Measurements from ENCODE around the gene TLR6. TPM values are rescaled to one million over a fixed set of nuclear protein-coding genes. Genes with fewer than 3 reads are reported as not detected.

Gene TLR6
- total and polyA plus RNA-seq, 7 experiments from 2014 or later, result 1.00 to 8.8 (median 1.9) TPM; not detected in 2

- Histone ChIP-seq H3K4me1 (ENCODE audit: control insufficient read depth in 2 of 2, insufficient read depth in 2 of 2, low read length in 2 of 2) (no peaks in the 10 kb centered on the region), H3K4me3 (ENCODE audit: low read length) (no peak overlapping the region), H3K36me3 (ENCODE audit: control insufficient read depth in 2 of 3, insufficient read depth in 3 of 3, low read length in 3 of 3) (no peaks in the 10 kb centered on the region), H3K27ac (ENCODE audit: low read depth, low read length) (no peak overlapping the region), H3K27me3 (ENCODE audit: control insufficient read depth in 2 of 2, insufficient read depth in 2 of 2, low read length in 2 of 2) (no peaks in the 10 kb centered on the region), H3K9me3 (ENCODE audit: control insufficient read depth in 2 of 3, low read length in 3 of 3) (no peaks in the 10 kb centered on the region)
- no peak for ATAC-seq
- Mint-ChIP-seq H3K27ac (no peak overlapping the region), H3K36me3 (peaks cover 7 to 36% (median 11%) of the 10 kb centered on the region in 5 donors), H3K4me1 (peaks cover 0 to 24% (median 10%) of the 10 kb centered on the region in 7 donors), H3K27me3 (peaks cover 0 to 3% (median 0%) of the 10 kb centered on the region in 5 donors), H3K9me3 (peaks cover 5 to 26% (median 10%) of the 10 kb centered on the region in 11 donors), H3K4me3 (no peak overlapping the region)
- ChIA-PET CTCF (interaction anchor here (0.6 kb wide), 1 partner anchor 176 kb away, joined by 4 read pairs; no protein-coding TSS in a partner anchor), POLR2A (no interaction called here)
- intact Hi-C loops (cut with micrococcal nuclease), result loop anchor here in 1 of 2 donors (2.0 kb wide), 1 partner anchor 17 kb away; the partner anchor contains the start of gene TLR1
- DNase-seq, result no peak
These were observed 34.9 kb downstream of the TLR6 start for GRCh38 chr4:38821739-38822138.

GRCh38 chr4:38820329-38821061, 36.1 kb downstream of the TLR6 start:
- H3K4me3 ChIP-seq (ENCODE audit: low read length), result no peak overlapping the region
- Mint-ChIP-seq H3K27ac (no peak overlapping the region), H3K9me3 (peaks cover 3 to 24% (median 15%) of the 10 kb centered on the region in 11 donors), H3K4me1 (peaks cover 0 to 24% (median 10%) of the 10 kb centered on the region in 7 donors), H3K4me3 (peak overlapping the region in 2 of 10 donors; percentile 13 to 31), H3K27me3 (peaks cover 0 to 5% (median 0%) of the 10 kb centered on the region in 5 donors), H3K36me3 (peaks cover 4 to 31% (median 8%) of the 10 kb centered on the region in 5 donors)
- H3K27ac ChIP-seq (ENCODE audit: low read depth, low read length), result no peak overlapping the region
- no peaks in the 10 kb centered on the region for H3K9me3 ChIP-seq (ENCODE audit: control insufficient read depth in 2 of 3, low read length in 3 of 3)
- intact Hi-C loops (cut with micrococcal nuclease), result loop anchor here in 1 of 2 donors (2.0 kb wide), 1 partner anchor 16 kb away; the partner anchor contains the start of gene TLR1
- DNase-seq (no peak), ATAC-seq (no peak)
- H3K36me3 ChIP-seq (ENCODE audit: control insufficient read depth in 2 of 3, insufficient read depth in 3 of 3, low read length in 3 of 3), result no peaks in the 10 kb centered on the region
- CTCF ChIA-PET, result no interaction called here
- H3K27me3 ChIP-seq (ENCODE audit: control insufficient read depth in 2 of 2, insufficient read depth in 2 of 2, low read length in 2 of 2), result no peaks in the 10 kb centered on the region
- H3K4me1 ChIP-seq (ENCODE audit: control insufficient read depth in 2 of 2, insufficient read depth in 2 of 2, low read length in 2 of 2), result no peaks in the 10 kb centered on the region
- POLR2A ChIA-PET, result no interaction called here

GRCh38 chr4:38819569-38819968, 37.0 kb downstream of the TLR6 start:
- intact Hi-C loops (cut with micrococcal nuclease), result no loop called here
- Histone ChIP-seq H3K4me3 (ENCODE audit: low read length) (no peak overlapping the region), H3K9me3 (ENCODE audit: control insufficient read depth in 2 of 3, low read length in 3 of 3) (no peaks in the 10 kb centered on the region), H3K4me1 (ENCODE audit: control insufficient read depth in 2 of 2, insufficient read depth in 2 of 2, low read length in 2 of 2) (no peaks in the 10 kb centered on the region), H3K36me3 (ENCODE audit: control insufficient read depth in 2 of 3, insufficient read depth in 3 of 3, low read length in 3 of 3) (no peaks in the 10 kb centered on the region), H3K27me3 (ENCODE audit: control insufficient read depth in 2 of 2, insufficient read depth in 2 of 2, low read length in 2 of 2) (no peaks in the 10 kb centered on the region), H3K27ac (ENCODE audit: low read depth, low read length) (no peak overlapping the region)
- Mint-ChIP-seq H3K27ac (peak overlapping the region in 3 of 9 donors; percentile 3 to 56 (median 37)), H3K27me3 (peaks cover 0 to 5% (median 0%) of the 10 kb centered on the region in 5 donors), H3K36me3 (peaks cover 6 to 34% (median 7%) of the 10 kb centered on the region in 5 donors), H3K4me3 (peak overlapping the region in 1 of 10 donors; percentile 13), H3K4me1 (peaks cover 0 to 24% (median 10%) of the 10 kb centered on the region in 7 donors), H3K9me3 (peaks cover 4 to 32% (median 16%) of the 10 kb centered on the region in 11 donors)
- ChIA-PET POLR2A (no interaction called here), CTCF (interaction anchor here (0.8 kb wide), 1 partner anchor 16 kb away, joined by 3 read pairs; no protein-coding TSS in a partner anchor)
- ATAC-seq (peak; percentile 38), DNase-seq (no peak)

GRCh38 chr4:38818441-38818976, 38.1 kb downstream of the TLR6 start:
- Mint-ChIP-seq H3K27me3 (peaks cover 0 to 5% (median 0%) of the 10 kb centered on the region in 5 donors), H3K36me3 (peaks cover 7 to 38% (median 10%) of the 10 kb centered on the region in 5 donors), H3K4me3 (no peak overlapping the region), H3K4me1 (peaks cover 0 to 28% (median 14%) of the 10 kb centered on the region in 7 donors), H3K27ac (peak overlapping the region in 1 of 9 donors; percentile 34), H3K9me3 (peaks cover 9 to 37% (median 20%) of the 10 kb centered on the region in 11 donors)
- H3K27ac ChIP-seq (ENCODE audit: low read depth, low read length), result no peak overlapping the region
- POLR2A ChIA-PET, result no interaction called here
- no peaks in the 10 kb centered on the region for H3K4me1 ChIP-seq (ENCODE audit: control insufficient read depth in 2 of 2, insufficient read depth in 2 of 2, low read length in 2 of 2)
- H3K36me3 ChIP-seq (ENCODE audit: control insufficient read depth in 2 of 3, insufficient read depth in 3 of 3, low read length in 3 of 3), result no peaks in the 10 kb centered on the region
- ATAC-seq (no peak), DNase-seq (no peak)
- intact Hi-C loops (cut with micrococcal nuclease), result no loop called here
- CTCF ChIA-PET, result no interaction called here
- no peaks in the 10 kb centered on the region for H3K27me3 ChIP-seq (ENCODE audit: control insufficient read depth in 2 of 2, insufficient read depth in 2 of 2, low read length in 2 of 2)
- H3K4me3 ChIP-seq (ENCODE audit: low read length), result no peak overlapping the region
- H3K9me3 ChIP-seq (ENCODE audit: control insufficient read depth in 2 of 3, low read length in 3 of 3), result no peaks in the 10 kb centered on the region

GRCh38 chr4:38815885-38816782, 40.5 kb downstream of the TLR6 start:
- CTCF ChIA-PET, result no interaction called here
- peaks cover 0 to 29% (median 14%) of the 10 kb centered on the region in 7 donors for H3K4me1 Mint-ChIP-seq
- H3K36me3 Mint-ChIP-seq, result peaks cover 0 to 29% (median 5%) of the 10 kb centered on the region in 5 donors
- POLR2A ChIA-PET, result no interaction called here
- Histone ChIP-seq H3K36me3 (ENCODE audit: control insufficient read depth in 2 of 3, insufficient read depth in 3 of 3, low read length in 3 of 3) (no peaks in the 10 kb centered on the region), H3K27me3 (ENCODE audit: control insufficient read depth in 2 of 2, insufficient read depth in 2 of 2, low read length in 2 of 2) (no peaks in the 10 kb centered on the region), H3K9me3 (ENCODE audit: control insufficient read depth in 2 of 3, low read length in 3 of 3) (no peaks in the 10 kb centered on the region), H3K4me3 (ENCODE audit: low read length) (no peak overlapping the region), H3K27ac (ENCODE audit: low read depth, low read length) (no peak overlapping the region), H3K4me1 (ENCODE audit: control insufficient read depth in 2 of 2, insufficient read depth in 2 of 2, low read length in 2 of 2) (no peaks in the 10 kb centered on the region)
- intact Hi-C loops (cut with micrococcal nuclease), result no loop called here
- no peak overlapping the region for H3K4me3 Mint-ChIP-seq
- H3K9me3 Mint-ChIP-seq, result peaks cover 6 to 30% (median 15%) of the 10 kb centered on the region in 11 donors
- ATAC-seq (peak; percentile 85), DNase-seq (no peak)
- H3K27me3 Mint-ChIP-seq, result peaks cover 0 to 5% (median 0%) of the 10 kb centered on the region in 5 donors
- H3K27ac Mint-ChIP-seq, result no peak overlapping the region

- peak overlapping the region in 1 of 9 donors; percentile 23 for H3K27ac Mint-ChIP-seq
- peaks cover 0 to 13% (median 4%) of the 10 kb centered on the region in 7 donors for H3K4me1 Mint-ChIP-seq
- Histone ChIP-seq H3K4me1 (ENCODE audit: control insufficient read depth in 2 of 2, insufficient read depth in 2 of 2, low read length in 2 of 2) (no peaks in the 10 kb centered on the region), H3K9me3 (ENCODE audit: control insufficient read depth in 2 of 3, low read length in 3 of 3) (no peaks in the 10 kb centered on the region), H3K27ac (ENCODE audit: low read depth, low read length) (no peak overlapping the region), H3K4me3 (ENCODE audit: low read length) (no peak overlapping the region), H3K27me3 (ENCODE audit: control insufficient read depth in 2 of 2, insufficient read depth in 2 of 2, low read length in 2 of 2) (no peaks in the 10 kb centered on the region), H3K36me3 (ENCODE audit: control insufficient read depth in 2 of 3, insufficient read depth in 3 of 3, low read length in 3 of 3) (no peaks in the 10 kb centered on the region)
- DNase-seq (no peak), ATAC-seq (no peak)
- ChIA-PET POLR2A (interaction anchor here (1.8 kb wide), 1 partner anchor 10 kb away, joined by 7 read pairs; the partner anchor contains the start of gene TLR1), CTCF (no interaction called here)
- intact Hi-C loops (cut with micrococcal nuclease), result no loop called here
- H3K36me3 Mint-ChIP-seq, result peaks cover 0 to 24% (median 5%) of the 10 kb centered on the region in 5 donors
- H3K9me3 Mint-ChIP-seq, result peaks cover 6 to 30% (median 15%) of the 10 kb centered on the region in 11 donors
- H3K27me3 Mint-ChIP-seq, result peaks cover 0 to 5% (median 0%) of the 10 kb centered on the region in 5 donors
- no peak overlapping the region for H3K4me3 Mint-ChIP-seq
These were observed 42.2 kb downstream of the TLR6 start for GRCh38 chr4:38814386-38814785.

All from naive thymus-derived CD4-positive, alpha-beta T cell (primary cell).